ENCODE results near the gene PEX13. TPM values are rescaled to one million over a fixed set of nuclear protein-coding genes. Genes with fewer than 3 reads are reported as not detected.

Gene PEX13, protein sequence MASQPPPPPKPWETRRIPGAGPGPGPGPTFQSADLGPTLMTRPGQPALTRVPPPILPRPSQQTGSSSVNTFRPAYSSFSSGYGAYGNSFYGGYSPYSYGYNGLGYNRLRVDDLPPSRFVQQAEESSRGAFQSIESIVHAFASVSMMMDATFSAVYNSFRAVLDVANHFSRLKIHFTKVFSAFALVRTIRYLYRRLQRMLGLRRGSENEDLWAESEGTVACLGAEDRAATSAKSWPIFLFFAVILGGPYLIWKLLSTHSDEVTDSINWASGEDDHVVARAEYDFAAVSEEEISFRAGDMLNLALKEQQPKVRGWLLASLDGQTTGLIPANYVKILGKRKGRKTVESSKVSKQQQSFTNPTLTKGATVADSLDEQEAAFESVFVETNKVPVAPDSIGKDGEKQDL
- polyA plus RNA-seq, result 10.6 and 10.8 TPM in 2 replicates

DNA sequence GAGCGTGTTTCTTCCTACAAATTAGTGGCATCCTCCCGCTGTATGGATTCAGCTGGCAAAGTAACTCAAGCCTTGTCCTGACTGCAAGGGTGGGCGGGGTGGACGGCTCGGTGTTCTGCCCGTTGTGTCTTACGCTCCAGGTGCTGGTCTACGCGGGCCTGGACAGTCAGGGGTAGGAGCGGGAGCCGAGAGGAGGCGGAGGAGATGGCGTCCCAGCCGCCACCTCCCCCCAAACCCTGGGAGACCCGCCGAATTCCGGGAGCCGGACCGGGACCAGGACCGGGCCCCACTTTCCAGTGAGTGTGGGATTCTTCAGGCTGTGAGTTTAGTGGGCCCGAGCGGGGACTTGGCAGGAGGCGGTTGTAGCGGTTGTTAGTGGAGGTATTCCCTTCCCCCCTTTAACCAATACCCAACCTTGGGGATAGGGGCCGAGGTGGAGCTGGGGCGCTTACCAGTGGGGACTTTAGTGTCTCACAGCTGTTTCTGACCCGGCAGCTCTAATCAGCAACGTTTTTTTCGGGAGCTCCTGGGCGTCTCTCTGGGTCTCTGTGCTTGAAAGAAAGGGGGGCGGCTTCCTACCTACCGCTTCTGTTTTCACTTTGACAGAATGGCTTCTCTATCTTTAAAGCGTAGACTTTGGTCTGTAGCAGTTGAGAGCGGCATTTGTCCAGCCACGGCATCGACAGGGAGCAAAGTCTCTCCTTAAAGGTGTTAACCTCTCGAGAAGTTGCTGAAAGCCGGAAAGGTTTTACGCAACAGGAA, at the start of gene PEX13, which contains the start of gene PUS10:
Gene PEX13 (plus strand): TSS at position 165 of the 762 bp plus-strand sequence. CDS start 40 bp downstream, at position 205.
Gene PUS10 (minus strand): TSS at position 700 of the 762 bp plus-strand sequence. CDS start 6,365 bp downstream, outside the sequence.

DNA sequence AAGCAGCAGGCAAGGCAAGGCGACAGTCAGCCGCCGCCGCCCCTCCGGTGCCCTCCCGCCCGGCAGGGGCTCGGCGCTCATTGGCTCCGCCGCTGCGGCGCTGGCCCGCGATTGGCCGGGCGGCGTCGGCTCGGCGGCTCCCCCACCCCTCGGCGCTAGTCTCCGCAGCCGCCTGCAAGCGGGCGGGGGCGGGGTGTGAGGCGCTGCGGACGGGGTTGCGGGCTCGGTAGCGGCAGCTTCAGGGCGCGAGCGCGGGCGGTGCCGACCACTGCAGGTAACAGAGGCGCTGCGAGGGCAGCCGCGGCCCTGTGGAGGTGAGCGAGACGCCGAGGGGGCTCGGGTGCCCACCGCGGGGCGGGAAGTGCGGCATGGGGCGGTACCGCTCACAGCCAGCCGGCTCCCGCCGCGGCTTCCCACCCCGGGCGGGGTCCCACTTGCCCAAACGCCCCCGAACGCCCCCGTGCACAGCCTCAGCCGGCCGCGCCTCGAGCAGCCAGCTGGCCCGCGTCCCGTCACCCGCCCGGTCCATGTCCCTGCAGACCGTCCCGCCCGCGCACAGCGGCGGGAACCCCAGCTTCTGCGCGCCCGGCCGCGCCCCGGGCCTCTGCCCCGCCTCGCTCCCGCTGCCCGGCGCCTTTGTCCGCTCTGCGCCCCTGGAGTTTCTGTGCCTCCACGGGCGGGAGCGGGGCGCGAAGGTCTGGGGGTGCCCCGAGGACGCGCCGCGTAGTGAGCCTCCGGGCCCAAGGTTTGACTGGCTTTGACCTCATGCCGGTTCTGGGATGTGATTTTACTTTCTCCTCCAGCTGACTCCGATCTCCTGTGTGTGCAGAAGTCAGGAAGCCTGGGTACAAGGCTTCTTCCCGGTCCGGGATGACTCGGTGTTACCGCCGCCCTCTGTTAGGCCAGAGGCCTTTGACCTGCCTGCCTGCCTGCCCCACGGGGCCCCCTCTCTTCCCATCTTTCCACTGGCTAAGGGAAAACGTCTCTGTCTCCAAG, 48.5 kb downstream of the PEX13 start, which contains the start of gene SANBR:
Gene SANBR (plus strand): TSS at position 158 of the 996 bp plus-strand sequence. CDS start 4,480 bp downstream, outside the sequence.

Other genes with a start within 250 kb of the PEX13 start
- 3.8 and 4.9 TPM in 2 replicates for gene REL, start 136.1 kb upstream of the PEX13 start, polyA plus RNA-seq
- 10.8 and 13.7 TPM in 2 replicates for gene PUS10, start 535 bp downstream of the PEX13 start, polyA plus RNA-seq
- 12.2 and 12.5 TPM in 2 replicates for gene SANBR, start 48.2 kb downstream of the PEX13 start, polyA plus RNA-seq
- gene C2orf74, start 144.5 kb downstream of the PEX13 start, polyA plus RNA-seq, result 296 and 302 TPM in 2 replicates

Measured in Purkinje cell (primary cell).